Memory B cell (primary cell): Measurements from ENCODE around the gene CNIH3.

Experiments used
- ATAC-seq: fragments of 150-1000 bp; cut with Tn5 transposase; 2 replicates; pipeline ENCODE4 v1.10.0; 2021; ENCODE audit warnings: low read depth, mild to moderate bottlenecking, moderate library complexity
- DNase-seq, 2 donors: peaks; one replicate each; pipeline ENCODE4 v3.0.0; 2022; ENCODE audit warnings: low spot score in 2 of 2
- H3K27ac Mint-ChIP-seq: one replicate; pipeline ENCODE4 v1.8.0; 2022; ENCODE audit warnings: mild to moderate bottlenecking, moderate library complexity, mixed read lengths
- H3K27me3 Mint-ChIP-seq: one replicate; pipeline ENCODE4 v1.8.0; 2022; ENCODE audit warnings: mixed read lengths
- H3K36me3 Mint-ChIP-seq: one replicate; pipeline ENCODE4 v1.8.0; 2022; ENCODE audit warnings: mild to moderate bottlenecking, mixed read lengths
- H3K4me1 Mint-ChIP-seq: one replicate; pipeline ENCODE4 v1.8.0; 2022; ENCODE audit warnings: mixed read lengths
- H3K4me3 Mint-ChIP-seq: one replicate; pipeline ENCODE4 v1.8.0; 2022; ENCODE audit warnings: mild to moderate bottlenecking, moderate library complexity, mixed read lengths
- H3K9me3 Mint-ChIP-seq: one replicate; pipeline ENCODE4 v1.8.0; 2022; ENCODE audit warnings: mixed read lengths

Gene CNIH3

DNA sequence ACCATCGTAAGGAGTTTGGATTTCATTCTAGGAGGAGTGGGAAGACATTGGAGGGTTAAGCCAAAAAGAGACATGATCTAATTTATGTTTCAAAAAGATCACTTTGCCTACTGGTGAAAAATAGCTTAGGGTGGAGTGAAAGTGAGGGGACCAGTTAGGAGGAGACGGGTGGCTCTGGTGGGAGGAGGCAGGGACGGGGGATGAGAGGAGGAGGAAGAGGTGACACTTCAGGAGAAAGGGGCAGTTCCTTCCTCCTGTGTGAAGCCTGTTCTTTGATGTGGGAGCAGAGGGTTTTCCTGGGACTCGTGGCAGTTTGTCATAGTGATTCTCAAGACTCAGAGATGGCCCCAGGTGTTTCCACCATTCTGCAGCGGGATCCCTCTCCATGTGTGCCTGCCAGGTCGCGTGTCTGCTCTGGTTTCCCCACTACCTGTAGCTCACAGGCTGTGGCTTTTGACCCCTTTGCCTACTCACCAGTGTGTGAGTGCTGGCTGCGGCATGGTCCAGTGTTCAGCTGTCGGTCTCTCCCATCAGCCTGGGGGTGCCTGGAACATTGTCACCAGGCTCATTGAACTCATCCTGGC lies 102.4 kb downstream of the CNIH3 start:
- Mint-ChIP-seq H3K4me3 (no peak overlapping the region), H3K36me3 (no peaks in the 10 kb centered on the region), H3K27me3 (peaks cover 11% of the 10 kb centered on the region), H3K9me3 (peaks cover 2% of the 10 kb centered on the region), H3K4me1 (no peaks in the 10 kb centered on the region), H3K27ac (no peak overlapping the region)
- ATAC-seq (no peak), DNase-seq (no peak)

DNA sequence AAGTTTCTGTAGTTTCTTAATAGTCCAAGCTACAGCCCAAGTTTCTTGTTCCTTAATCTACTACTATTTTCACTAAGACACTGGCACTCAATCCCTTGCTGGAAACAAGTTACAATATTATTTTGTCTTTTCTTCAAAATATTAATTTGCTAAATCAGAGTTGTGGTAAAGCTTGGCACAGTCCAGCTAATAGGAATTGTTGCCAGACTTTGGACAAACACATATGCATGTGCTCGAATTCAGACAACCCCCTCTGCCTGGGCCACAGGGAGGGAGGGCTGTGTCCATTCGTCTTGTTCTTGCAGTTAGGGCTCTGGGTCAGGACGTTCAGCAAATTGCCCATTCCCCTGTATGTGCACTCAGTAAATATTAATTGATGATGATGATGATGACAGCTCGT lies 103.6 kb downstream of the CNIH3 start:
- Mint-ChIP-seq H3K36me3 (no peaks in the 10 kb centered on the region), H3K4me3 (no peak overlapping the region), H3K27me3 (peaks cover 11% of the 10 kb centered on the region), H3K9me3 (peaks cover 2% of the 10 kb centered on the region), H3K27ac (no peak overlapping the region), H3K4me1 (no peaks in the 10 kb centered on the region)
- ATAC-seq (no peak), DNase-seq (no peak)

DNA sequence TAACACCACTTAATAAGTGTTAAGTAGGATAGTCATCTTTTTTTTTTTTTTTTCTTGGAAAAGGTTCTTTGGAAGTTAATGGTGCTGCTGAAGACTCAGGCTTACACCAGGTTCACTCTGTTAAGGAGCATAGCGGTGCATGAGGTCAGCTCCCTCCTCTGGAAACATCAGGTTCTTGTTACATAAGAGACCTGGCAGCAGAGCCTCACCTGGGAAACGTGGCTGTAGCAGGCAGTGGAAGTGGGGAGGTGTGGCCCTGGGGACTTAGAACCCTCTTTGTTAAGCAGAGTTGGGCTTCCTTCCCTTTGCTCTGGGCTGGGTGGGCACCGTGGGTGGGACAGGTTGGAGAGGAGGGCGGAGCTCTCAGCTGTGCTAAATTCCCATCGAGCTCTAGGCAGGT lies 104.1 kb downstream of the CNIH3 start:
- Mint-ChIP-seq H3K9me3 (peaks cover under 1% of the 10 kb centered on the region), H3K27me3 (peaks cover 10% of the 10 kb centered on the region), H3K27ac (no peak overlapping the region), H3K36me3 (no peaks in the 10 kb centered on the region), H3K4me1 (no peaks in the 10 kb centered on the region), H3K4me3 (no peak overlapping the region)
- DNase-seq (no peak), ATAC-seq (no peak)

DNA sequence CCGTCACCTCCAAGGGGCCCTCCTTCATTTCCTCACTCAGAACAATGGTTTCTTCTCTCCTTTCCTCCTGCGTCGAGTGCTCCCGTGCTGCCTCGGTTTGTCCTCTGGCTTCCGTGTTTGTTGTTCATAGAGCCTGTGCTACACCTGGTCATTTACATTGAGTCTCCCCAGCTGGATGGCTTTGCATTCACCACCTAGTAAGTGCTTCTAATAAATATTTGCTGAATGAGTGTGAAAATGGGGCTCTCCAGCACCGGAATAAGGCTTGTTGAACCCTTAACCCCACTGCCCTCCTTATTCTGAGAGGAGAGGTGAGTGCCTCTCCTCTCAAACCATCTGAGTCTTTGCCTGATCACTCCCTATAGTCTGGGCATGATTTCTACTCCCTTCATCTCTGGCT lies 104.9 kb downstream of the CNIH3 start:
- ATAC-seq, result no peak
- no peaks in the 10 kb centered on the region for H3K36me3 Mint-ChIP-seq
- no peak overlapping the region for H3K4me3 Mint-ChIP-seq
- DNase-seq, result no peak
- peaks cover 6% of the 10 kb centered on the region for H3K27me3 Mint-ChIP-seq
- H3K27ac Mint-ChIP-seq, result no peak overlapping the region
- H3K9me3 Mint-ChIP-seq, result no peaks in the 10 kb centered on the region
- H3K4me1 Mint-ChIP-seq, result no peaks in the 10 kb centered on the region

DNA sequence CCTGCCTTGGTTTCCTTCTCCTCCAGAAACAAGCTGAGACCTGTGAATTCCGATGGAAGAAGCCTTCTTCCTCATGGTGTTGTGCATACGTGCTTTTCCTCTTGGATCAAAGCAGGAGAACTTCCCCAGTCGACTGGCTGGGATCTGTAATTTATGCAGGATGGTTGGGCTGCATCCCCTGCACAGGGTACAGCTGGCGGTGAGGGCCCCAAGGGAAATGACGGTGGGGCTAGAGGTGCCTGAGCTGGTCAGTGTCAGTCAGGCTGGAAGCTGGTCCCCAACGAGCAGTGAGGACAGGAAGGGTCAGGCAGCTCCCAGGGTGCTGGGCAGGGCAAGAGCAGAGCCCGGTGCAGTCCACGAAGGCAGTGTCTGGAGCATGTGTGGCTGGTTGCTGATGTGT lies 106.7 kb downstream of the CNIH3 start:
- peaks cover 5% of the 10 kb centered on the region for H3K27me3 Mint-ChIP-seq
- H3K4me3 Mint-ChIP-seq, result no peak overlapping the region
- no peak for ATAC-seq
- no peaks in the 10 kb centered on the region for H3K4me1 Mint-ChIP-seq
- no peaks in the 10 kb centered on the region for H3K36me3 Mint-ChIP-seq
- H3K27ac Mint-ChIP-seq, result no peak overlapping the region
- no peak for DNase-seq
- no peaks in the 10 kb centered on the region for H3K9me3 Mint-ChIP-seq

DNA sequence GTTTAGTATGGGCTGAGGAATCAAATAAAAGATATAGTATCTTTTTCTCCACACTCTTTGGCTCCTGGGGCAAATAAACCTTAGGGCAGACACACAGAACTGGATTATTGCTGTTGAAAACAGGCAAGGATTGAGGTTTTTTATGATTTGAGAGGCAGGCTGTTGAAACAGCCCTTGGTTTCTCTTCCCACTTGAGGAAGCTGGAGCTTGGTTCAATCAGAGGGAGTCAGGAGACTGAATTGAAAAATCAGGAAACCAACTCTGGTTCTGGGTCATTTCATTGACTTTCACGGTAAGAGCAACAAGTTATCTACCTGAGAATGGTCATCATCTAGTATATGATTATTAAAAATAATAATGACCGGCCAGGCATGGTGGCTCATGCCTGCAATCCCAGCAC lies 108.4 kb downstream of the CNIH3 start:
- ATAC-seq, result no peak
- Mint-ChIP-seq H3K36me3 (no peaks in the 10 kb centered on the region), H3K4me1 (no peaks in the 10 kb centered on the region), H3K27me3 (peaks cover 7% of the 10 kb centered on the region), H3K27ac (no peak overlapping the region), H3K4me3 (no peak overlapping the region), H3K9me3 (no peaks in the 10 kb centered on the region)
- DNase-seq, result no peak

DNA sequence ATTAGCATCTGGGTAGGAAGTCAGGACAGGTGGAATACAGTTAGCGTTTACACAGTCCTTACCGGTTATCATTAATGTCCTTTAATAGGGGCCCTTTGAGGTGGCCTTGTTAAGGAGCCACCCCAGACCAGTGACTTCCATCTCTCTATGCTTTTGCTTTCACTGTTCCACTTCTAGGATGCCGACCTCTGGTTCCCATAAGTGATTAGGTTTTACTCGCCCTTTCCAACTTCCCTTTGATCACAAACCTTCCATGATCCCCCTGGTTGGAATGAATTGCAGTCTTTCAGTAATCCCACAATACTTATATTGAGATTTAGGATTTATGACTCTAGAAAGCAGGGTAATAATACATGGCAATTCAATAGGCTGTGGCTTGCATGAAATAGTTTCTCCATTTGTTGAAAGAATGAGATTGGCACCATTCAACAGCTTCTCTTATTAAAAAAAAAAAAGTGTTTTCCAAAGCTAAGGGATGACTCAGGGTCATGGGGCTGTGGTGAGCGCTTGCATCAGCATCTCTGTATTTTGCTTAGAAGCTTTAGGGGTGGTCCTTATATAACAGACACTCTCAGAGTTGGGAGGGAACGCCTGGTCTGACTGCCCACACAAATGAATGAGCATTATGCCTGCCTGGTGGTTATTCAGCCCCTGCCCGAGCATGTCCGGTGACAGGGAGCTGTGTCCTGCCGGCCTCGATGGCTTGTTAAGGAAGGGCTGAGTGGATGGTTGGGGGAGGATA lies 110.5 kb downstream of the CNIH3 start:
- no peak for DNase-seq
- H3K4me1 Mint-ChIP-seq, result no peaks in the 10 kb centered on the region
- peaks cover 6% of the 10 kb centered on the region for H3K27me3 Mint-ChIP-seq
- no peak overlapping the region for H3K4me3 Mint-ChIP-seq
- H3K27ac Mint-ChIP-seq, result no peak overlapping the region
- no peak for ATAC-seq
- H3K9me3 Mint-ChIP-seq, result no peaks in the 10 kb centered on the region
- H3K36me3 Mint-ChIP-seq, result no peaks in the 10 kb centered on the region

DNA sequence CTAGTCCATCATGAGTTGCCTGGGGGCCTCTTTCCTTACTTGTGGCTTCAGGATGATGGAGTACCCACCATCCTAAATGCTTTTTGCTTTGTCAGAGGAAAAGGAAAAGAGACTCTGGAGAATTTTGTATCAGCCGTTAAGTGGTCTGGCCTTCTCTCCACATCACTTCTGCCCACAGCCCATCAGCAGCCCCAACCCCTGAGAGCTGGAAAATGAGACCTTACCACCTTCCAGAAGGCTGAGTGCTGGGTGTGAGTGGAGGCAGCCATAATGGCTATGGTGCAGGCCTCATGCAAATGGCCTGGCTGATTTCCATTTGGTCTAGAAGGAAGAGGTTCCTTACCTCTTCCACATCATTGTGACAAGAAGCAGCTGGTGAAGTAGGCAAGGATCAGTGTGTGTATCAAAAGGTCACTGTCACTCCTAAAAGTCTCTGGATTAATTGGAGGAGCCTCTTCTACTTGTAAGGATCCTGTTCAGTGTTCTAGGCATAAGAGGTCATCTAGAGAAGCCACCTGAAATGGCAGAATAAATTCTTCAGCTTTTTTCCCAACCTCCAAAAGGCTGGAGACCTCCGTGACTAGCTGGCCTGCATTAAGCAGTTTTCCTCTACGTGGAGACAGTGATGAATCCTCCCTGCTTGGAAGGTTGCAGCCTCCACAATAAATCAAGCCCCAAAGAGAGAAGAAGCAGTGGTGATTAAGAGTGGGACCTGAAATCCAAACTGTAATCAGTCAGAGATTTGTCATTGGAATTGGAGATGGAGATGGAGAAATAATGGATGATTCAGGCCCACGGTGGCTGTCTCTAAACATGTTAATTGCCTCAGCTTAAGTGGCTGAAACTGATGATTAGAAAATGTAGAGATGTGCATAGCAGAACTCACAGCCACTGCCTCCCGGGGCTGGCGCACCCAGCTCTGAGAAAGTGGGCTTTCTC lies 111.5 kb downstream of the CNIH3 start:
- no peaks in the 10 kb centered on the region for H3K4me1 Mint-ChIP-seq
- ATAC-seq (no peak), DNase-seq (no peak)
- no peaks in the 10 kb centered on the region for H3K9me3 Mint-ChIP-seq
- no peak overlapping the region for H3K4me3 Mint-ChIP-seq
- no peaks in the 10 kb centered on the region for H3K36me3 Mint-ChIP-seq
- no peak overlapping the region for H3K27ac Mint-ChIP-seq
- H3K27me3 Mint-ChIP-seq, result peaks cover 6% of the 10 kb centered on the region

DNA sequence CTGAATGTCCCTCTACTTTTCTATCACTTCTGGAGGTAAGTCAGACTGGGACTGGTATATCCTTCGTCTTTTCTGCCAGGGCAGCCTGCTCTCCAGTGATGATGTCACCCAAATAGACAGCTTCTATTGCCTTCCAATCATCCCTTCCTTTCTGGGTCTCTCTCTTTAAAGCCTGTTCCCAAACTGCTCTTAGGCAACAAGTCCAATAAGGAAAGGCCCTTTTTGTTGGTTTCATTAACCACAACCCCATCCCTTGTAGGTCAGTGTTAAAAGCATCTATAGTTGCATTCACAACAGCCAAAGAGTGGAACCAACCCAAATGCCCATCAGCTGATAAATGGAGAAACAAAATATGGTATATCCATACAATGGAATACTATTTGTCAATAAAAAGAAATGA lies 114.4 kb downstream of the CNIH3 start:
- Mint-ChIP-seq H3K36me3 (no peaks in the 10 kb centered on the region), H3K4me1 (peaks cover 2% of the 10 kb centered on the region), H3K9me3 (no peaks in the 10 kb centered on the region), H3K4me3 (no peak overlapping the region), H3K27ac (no peak overlapping the region), H3K27me3 (peaks cover 10% of the 10 kb centered on the region)
- ATAC-seq (no peak), DNase-seq (no peak)

DNA sequence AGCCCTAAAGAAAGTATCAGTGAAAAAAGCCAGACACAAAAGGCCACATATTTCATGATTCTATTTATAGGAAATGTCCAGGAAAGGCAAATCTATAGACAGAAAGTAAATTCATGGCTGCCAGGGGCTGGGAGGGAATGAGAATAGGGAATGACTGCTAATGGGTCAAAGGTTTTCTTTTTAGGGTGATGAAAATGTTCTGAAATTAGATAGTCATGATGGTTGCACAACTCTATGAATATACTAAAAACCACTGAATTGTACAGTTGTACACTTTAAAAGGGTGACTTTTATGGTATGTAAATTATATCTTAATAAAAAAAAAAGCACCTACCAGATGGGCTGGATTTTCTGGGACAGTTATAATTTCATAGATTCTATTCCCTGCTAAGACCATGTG lies 114.8 kb downstream of the CNIH3 start:
- ATAC-seq, result no peak
- DNase-seq, result no peak
- Mint-ChIP-seq H3K9me3 (no peaks in the 10 kb centered on the region), H3K27me3 (peaks cover 10% of the 10 kb centered on the region), H3K4me3 (no peak overlapping the region), H3K4me1 (peaks cover 2% of the 10 kb centered on the region), H3K36me3 (no peaks in the 10 kb centered on the region), H3K27ac (no peak overlapping the region)

DNA sequence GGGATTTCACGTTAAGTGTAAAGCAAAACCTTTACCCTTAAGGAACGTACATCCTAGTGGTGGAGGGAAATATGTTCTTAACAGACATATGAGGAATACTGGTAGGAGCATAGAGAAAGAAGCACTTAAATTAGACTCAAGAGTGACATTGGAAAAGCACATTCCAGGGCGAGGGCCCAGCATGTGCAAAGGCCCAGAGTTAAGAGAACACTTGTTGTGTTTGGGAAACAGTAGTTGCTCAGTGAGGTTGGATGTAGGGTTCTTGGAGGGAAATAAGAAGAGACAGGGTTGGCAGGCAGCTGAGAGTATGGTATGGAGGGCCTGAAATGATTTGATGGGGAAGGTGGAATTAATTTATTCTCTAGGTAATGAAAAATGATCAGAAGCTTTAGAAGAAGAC lies 115.5 kb downstream of the CNIH3 start:
- Mint-ChIP-seq H3K27ac (no peak overlapping the region), H3K4me1 (peaks cover 2% of the 10 kb centered on the region)
- no peak for DNase-seq

DNA sequence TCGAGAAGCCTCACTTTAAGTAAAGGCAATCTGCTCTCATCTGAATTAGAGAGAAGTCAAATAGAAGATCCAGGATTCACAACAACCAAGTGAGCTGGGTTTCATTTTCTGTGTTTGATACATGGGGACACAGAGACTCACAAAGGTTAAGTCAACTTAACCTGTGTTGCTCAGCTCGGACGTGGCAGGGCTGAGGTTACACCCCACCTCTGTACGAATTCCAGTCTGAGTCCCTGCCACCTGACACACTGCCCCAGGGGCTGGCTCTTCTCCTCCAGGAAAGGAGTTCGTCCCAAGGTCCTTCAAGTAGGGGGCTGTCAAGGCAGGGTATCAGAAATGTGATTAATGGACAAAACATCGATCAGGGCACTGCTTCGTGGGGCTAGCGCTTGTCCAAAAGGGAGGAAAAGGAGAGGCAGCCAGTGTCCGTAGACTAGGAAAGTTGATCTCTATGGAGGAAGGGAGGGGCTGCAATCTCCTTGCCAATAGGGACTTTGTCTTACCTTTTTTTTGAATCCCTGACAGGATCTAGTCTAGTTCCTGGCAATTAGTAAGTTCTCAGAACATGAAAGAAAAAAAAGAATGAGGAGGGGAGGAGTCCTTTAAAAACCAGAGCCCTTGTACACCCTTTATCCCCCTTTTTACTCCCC lies 116.4 kb downstream of the CNIH3 start:
- ATAC-seq (no peak), DNase-seq (no peak)
- Mint-ChIP-seq H3K27ac (no peak overlapping the region), H3K9me3 (no peaks in the 10 kb centered on the region), H3K27me3 (peaks cover 8% of the 10 kb centered on the region), H3K4me1 (peaks cover 4% of the 10 kb centered on the region), H3K4me3 (no peak overlapping the region), H3K36me3 (no peaks in the 10 kb centered on the region)

More for the DNA sequence above, 115.5 kb downstream of the CNIH3 start:
- no peak for ATAC-seq
- Mint-ChIP-seq H3K27me3 (peaks cover 10% of the 10 kb centered on the region), H3K4me3 (no peak overlapping the region), H3K9me3 (no peaks in the 10 kb centered on the region), H3K36me3 (no peaks in the 10 kb centered on the region)

DNA sequence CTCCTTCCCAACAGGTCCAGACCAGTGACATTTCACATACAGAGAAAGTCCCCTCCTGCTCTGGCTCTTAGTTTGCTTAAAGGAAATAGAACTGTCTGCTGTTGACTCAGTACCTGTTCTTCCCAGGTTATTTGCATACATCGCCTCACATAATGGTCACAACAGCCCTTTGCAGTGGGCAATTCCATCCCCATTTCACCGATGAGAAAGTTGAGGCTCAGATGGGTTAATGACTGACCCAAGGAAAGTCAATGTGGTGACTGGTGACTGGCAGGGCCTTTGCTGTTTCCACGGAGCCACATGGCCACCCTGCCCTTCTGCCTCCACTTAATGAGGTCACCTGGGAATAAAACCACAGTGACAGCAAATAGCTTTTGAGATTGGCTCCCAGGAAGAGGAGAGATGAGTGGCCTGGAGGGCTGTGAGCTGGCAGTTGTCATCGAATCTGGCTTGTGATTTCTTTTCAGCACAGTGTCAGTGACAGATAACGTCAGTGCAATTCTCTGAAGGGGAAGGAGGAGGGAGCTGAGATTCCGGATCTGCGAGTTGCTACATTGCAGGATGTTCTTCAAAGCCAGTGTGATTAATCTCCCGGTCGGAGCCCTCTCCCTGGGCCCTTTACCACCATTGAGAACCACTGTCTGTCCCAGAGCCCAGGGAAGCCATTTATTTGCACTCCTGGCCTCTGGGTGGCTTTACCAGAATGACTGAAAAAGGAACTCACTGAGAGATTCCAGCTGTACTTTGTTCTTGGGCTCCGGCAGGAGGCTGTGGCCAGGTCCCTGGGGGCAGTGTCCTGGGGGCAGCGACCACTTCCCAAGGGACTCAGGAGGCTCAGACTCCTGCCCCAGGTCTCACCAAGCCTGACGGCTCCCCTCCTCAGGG lies 117.2 kb downstream of the CNIH3 start:
- peaks cover 12% of the 10 kb centered on the region for H3K27me3 Mint-ChIP-seq
- no peaks in the 10 kb centered on the region for H3K9me3 Mint-ChIP-seq
- no peak overlapping the region for H3K4me3 Mint-ChIP-seq
- no peaks in the 10 kb centered on the region for H3K36me3 Mint-ChIP-seq
- H3K27ac Mint-ChIP-seq, result no peak overlapping the region
- peaks cover 4% of the 10 kb centered on the region for H3K4me1 Mint-ChIP-seq
- ATAC-seq (no peak), DNase-seq (no peak)
